ENCODE results near the gene SP140L.
"Not testable (repeated sequence)": the region's sequence is repeated elsewhere in the genome, so short reads cannot be mapped to it uniquely, and the experiment has no call there.

SP140L gene

DNA sequence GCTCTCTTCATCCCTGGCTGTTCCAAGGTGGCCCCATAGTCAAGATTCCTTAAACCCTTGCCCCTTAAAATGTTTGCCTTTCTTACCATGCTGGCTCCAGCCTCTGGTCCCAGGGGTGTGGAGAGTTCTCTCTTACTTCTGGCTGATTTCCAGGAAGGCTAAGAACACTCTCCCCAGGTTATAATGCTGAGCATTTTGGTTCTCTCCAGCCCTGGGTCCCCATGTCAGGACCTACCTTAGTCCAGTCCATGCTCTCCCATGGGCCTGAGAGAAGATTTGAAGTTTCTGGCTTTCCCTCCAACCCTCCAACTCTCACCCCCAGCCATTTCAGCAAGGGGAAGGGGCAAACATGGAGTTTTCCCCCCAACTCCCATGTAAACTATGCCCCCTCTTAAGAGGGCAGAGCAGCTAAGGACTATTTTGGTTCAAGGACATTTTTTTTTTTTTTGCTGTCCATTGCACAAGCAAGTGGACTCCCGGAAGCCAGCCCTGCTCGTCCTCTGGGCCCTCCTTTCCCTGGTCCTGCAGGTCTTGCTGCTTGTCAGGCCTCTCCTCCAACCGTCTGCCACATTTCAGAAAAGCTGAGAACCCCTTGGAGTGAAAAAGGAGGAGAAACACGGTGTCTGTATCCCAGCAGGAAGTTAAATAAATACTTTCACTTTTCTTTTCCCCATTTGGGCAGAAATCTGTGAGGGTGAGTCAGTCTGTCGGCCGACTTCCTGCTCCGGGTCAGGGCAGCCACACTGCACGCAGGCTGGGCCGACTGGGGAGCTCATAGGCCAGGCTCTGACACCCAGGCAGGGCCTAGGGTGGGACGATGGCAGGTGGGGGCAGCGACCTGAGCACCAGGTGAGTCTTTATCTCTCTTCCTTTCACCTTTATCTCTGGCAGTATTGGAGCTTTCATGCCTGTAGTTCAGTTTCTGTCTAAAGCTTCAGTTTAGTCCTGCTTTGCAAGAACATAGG, at the start of gene SP140L:
SP140L (plus strand) TSS at position 741 of the 965 bp plus-strand sequence; CDS start at position 818, 77 bp downstream.
- no peak for DNase-seq

GRCh38 chr2:230282936-230283335, 44.1 kb upstream of the SP140L start:
- no peak for DNase-seq

DNA sequence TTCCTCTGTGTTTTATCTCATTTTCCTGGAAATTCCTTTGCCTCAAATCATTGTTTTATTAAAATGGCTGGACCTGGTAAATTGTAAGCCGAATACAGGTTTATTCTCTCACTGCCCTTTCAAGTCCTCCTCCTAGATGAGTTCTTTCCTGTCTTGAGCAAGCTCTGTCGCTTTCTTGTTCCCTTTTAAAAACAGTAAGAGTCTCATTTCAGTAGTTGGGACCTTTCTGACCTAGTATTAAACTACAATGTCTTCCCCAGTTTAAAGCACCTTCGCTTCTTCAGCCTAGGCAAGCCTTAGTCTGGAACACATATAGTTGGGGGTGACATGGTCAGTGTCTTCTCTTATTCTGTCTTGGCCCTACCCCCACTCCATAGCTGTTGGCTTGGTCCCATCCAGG, 40.9 kb upstream of the SP140L start:
- DNase-seq: no peak

DNA sequence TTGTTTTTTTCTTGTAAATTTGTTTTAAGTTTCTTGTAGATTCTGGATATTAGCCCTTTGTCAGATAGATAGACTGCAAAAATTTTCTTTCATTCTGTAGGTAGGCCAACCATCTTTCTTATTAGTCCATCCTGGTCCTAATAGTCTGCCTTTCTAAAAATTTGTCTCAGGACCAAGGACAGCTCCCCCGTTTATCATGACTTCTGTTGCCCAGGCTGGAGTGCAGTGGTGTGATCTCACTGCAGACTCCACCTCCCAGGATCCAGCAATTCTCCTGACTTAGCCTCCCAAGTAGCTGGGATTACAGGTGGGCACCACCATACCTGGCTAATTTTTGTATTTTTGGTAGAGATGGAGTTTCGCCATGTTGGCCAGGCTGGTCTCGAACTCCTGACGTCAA, 37.7 kb upstream of the SP140L start:
- not testable (repeated sequence) for DNase-seq

- no peak for DNase-seq
These were observed 31.8 kb upstream of the SP140L start for GRCh38 chr2:230295192-230295591.

GRCh38 chr2:230296917-230297316, 30.1 kb upstream of the SP140L start:
- DNase-seq: no peak

GRCh38 chr2:230299618-230300017, 27.4 kb upstream of the SP140L start:
- DNase-seq: no peak

GRCh38 chr2:230305416-230306275, 21.3 kb upstream of the SP140L start:
- DNase-seq: no peak

DNA sequence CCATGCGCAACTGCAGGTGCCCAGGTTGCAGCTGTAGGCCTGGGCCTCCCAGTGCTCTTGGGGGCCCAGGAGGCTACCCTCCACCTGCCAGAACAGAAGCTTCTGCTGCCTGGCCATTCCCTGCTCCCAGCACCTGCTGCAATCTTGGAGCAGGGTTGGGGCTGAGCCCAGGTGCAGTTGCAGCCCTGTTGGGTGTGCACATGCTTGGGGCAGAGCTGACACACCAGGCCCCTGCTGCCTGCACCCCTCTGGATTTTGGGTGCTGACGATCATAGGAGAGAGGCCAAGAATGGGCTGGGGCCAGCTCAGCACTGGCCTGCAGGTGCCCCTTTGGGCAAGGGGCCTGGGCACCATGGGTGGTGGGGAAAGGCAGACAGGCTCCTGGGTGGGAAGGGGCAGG, 20.5 kb upstream of the SP140L start:
- DNase-seq: no peak

DNA sequence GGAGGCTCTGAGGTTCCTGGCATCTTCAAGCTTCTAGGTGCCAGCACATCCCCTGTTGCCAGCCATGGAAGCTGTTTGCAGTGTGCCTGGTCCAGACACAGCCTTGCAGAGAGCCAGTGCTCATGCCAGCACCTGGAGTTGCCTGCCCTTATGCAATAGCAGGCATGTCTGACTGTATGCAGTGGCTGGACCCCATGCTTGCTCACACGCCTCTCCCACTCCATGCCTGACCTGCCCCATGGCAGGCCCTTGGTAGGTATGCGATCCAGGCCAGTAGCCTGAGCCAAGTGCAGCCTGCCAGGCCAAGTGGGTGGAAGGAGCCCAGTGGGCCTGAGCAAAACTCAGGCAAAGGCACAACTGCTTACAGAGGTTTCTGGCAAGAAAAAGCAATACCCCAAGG, 19.5 kb upstream of the SP140L start:
- no peak for DNase-seq

GRCh38 chr2:230308402-230309000, 18.5 kb upstream of the SP140L start:
- DNase-seq: no peak

DNA sequence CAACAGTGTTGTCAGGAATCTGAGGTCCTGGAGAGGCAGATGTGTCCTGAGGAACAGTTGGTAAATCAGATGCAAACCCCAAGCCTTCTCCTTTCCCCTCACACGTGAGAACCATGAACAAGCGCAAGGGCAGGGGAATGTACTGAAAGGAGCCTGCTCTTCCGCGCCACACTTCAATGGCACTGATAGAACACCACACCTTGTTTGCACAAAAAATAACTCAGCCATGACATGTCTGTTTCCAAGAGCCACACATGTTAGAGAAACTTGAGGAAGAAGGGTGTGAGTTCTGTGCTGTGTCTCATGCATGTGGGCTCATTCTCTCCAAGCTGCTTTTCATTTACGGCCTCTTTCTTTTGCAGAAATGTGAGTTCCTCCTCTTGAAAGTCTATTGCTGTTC, 16.2 kb upstream of the SP140L start:
- DNase-seq: not testable (repeated sequence)

- not testable (repeated sequence) for DNase-seq
These were observed 15.4 kb upstream of the SP140L start for GRCh38 chr2:230311634-230312033.

GRCh38 chr2:230312638-230313037, 14.4 kb upstream of the SP140L start:
- no peak for DNase-seq

DNA sequence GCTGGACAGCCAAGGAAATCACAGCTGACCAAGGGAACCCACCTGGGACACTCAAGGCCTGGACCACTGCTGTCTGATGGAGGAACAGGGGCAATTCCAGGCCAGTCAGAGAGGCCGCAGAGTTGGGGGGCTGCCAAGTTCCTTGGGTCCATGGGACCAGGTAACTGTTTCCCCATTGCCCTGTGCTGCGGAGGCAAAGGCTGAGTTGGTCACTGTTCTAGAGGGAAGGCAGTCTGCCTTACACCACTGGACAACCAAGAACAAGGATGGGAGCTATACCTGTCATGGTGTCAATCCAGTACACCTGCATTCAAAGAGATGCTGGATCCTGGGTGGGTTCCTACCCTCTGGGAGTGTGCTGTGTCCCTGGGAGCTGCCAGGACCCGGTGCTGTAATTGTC, 9.6 kb upstream of the SP140L start:
- DNase-seq: no peak

GRCh38 chr2:230318190-230319121, 8.5 kb upstream of the SP140L start:
- no peak for DNase-seq

- DNase-seq: no peak
These were observed 7.7 kb upstream of the SP140L start for GRCh38 chr2:230319211-230319862.

GRCh38 chr2:230321031-230321430, 6.0 kb upstream of the SP140L start:
- DNase-seq: no peak

DNA sequence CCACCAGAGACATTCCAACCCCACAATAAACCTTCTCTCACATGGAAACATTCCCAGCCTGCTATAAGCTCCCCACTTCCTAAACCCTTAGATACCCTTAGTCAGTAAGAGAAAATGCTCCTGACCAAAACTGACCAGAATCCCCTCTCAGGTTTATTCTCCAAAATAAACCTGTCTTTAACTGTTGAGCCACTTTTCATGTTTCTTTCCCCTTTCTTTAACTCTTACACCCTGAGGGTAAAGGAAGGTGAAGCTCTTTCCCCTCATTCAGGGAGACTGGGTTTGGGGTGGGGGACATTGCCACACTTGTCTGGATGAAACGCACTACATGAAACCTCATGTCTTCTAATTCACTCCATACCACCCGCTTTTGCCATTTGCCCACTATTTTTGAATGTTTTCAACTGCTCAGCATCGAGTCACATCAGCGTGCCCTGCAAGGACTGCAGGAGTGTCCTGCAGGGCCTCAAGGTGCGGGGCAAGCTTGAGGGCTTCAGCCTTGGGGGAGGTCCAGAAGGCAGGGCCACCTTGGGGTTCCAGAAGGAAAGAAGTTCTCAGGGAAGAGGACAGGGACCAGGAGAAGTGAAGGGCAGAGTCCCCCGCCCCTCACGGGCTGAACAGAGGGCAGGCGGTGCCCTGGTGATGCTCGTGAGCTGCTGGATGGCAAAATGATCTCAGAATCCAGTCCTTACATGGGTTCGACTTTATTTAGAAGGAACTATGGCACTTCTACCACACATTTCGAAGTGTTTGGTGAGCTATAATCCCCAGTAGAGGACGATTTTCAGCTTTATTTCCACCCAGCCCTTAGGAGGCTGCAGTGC, 4.2 kb upstream of the SP140L start:
- no peak for DNase-seq

GRCh38 chr2:230323385-230324106, 3.4 kb upstream of the SP140L start:
- no peak for DNase-seq

All from midbrain (tissue), 1 donor.